ENCODE data around the gene ADAMTS12. TPM values are rescaled to one million over a fixed set of nuclear protein-coding genes. Genes with fewer than 3 reads are reported as not detected.

The ADAMTS12 gene
- total RNA-seq, 1 experiment from 2014 or later = 6.2 TPM

GRCh38 chr5:33696411-33696810 lies 195.4 kb downstream of the ADAMTS12 start:
- Histone ChIP-seq H3K4ac (ENCODE audit: low read depth, low read length) (no peak overlapping the region), H2AFZ (ENCODE audit: low read length) (no peak overlapping the region), H4K91ac (ENCODE audit: insufficient read length, low read depth, low read length) (no peak overlapping the region), H3K9ac (ENCODE audit: extremely low read depth, insufficient read length, low read length) (no peak overlapping the region), H2BK120ac (ENCODE audit: low read depth, low read length, poor library complexity, severe bottlenecking) (no peak overlapping the region), H3K14ac (ENCODE audit: insufficient read depth, low read length) (no peak overlapping the region), H3K4me2 (ENCODE audit: insufficient read depth, insufficient read length, low read length) (no peak overlapping the region), H3K4me1 (ENCODE audit: insufficient read depth, low read length) (no peaks in the 10 kb centered on the region), H2AK5ac (ENCODE audit: insufficient read length, low read length) (no peak overlapping the region), H2BK20ac (ENCODE audit: low read depth, low read length, poor library complexity, severe bottlenecking) (no peak overlapping the region), H4K20me1 (ENCODE audit: control insufficient read depth, insufficient read depth, insufficient read length) (no peaks in the 10 kb centered on the region), H4K5ac (ENCODE audit: insufficient read length, low read depth, low read length) (no peak overlapping the region), H3K56ac (ENCODE audit: insufficient read length, low read depth, low read length) (no peak overlapping the region), H3K27ac (ENCODE audit: insufficient read length, low read depth, low read length) (no peak overlapping the region), H3K27me3 (ENCODE audit: insufficient read depth, low read length) (no peaks in the 10 kb centered on the region), H3K79me1 (ENCODE audit: insufficient read depth, low read depth, low read length, poor library complexity, severe bottlenecking) (no peaks in the 10 kb centered on the region), H3K23me2 (ENCODE audit: insufficient read length, low read depth, low read length, poor library complexity, severe bottlenecking) (no peaks in the 10 kb centered on the region), H4K8ac (replicated peaks; ENCODE audit: insufficient read length, low read depth, low read length) (no peak overlapping the region), H3T11ph (ENCODE audit: low read length) (no peak overlapping the region), H2BK15ac (ENCODE audit: low read depth, low read length) (no peak overlapping the region; the same call in 1 of the 2 replicates), H3K9me3 (ENCODE audit: control insufficient read depth, low read depth, low read length) (no peaks in the 10 kb centered on the region), H2BK12ac (ENCODE audit: insufficient read length, low read depth, low read length) (no peak overlapping the region), H3K79me2 (ENCODE audit: insufficient read depth, low read length) (no peaks in the 10 kb centered on the region), H3K23ac (ENCODE audit: insufficient read length, low read depth, low read length) (no peak overlapping the region), H3K18ac (ENCODE audit: insufficient read length, low read depth, low read length) (no peak overlapping the region), H2BK5ac (ENCODE audit: insufficient read length, low read length) (no peak overlapping the region)
- Mint-ChIP-seq H3K36me3 (ENCODE audit: insufficient read depth in 1 of 3, low read depth in 3 of 3) (peaks cover 6 to 23% (median 9%) of the 10 kb centered on the region in 3 experiments), H3K9me3 (peaks cover 12 to 14% of the 10 kb centered on the region in 2 experiments; a peak in 4 of 5 replicates), H3K4me3 (no peak overlapping the region), H3K4me1 (peaks cover 10 to 14% of the 10 kb centered on the region in 2 experiments), H3K27ac (no peak overlapping the region), H3K27me3 (ENCODE audit: low read depth) (no peaks in the 10 kb centered on the region)
- no peak for TF ChIP-seq CTCF (conservative IDR thresholded peaks at IDR 0.05)
- no CpG with 5 or more reads among the region's 3 CpGs for WGBS (ENCODE audit: extremely low coverage, insufficient read length, low lambda C conversion rate)
- DNase-seq = no peak

Measured in H9 (cell line).